CD4-positive, alpha-beta T cell treated with Interleukin-17A for 1 hour (primary cell): ENCODE results near the gene KCNJ6.

ENCODE experiments used
- DNase-seq: peaks from one replicate; pipeline ENCODE4 v3.0.0-alpha.2; 2020

Gene KCNJ6

GRCh38 chr21:37711836-37712568, 204.3 kb downstream of the KCNJ6 start:
- DNase-seq = peak; percentile 10

DNA sequence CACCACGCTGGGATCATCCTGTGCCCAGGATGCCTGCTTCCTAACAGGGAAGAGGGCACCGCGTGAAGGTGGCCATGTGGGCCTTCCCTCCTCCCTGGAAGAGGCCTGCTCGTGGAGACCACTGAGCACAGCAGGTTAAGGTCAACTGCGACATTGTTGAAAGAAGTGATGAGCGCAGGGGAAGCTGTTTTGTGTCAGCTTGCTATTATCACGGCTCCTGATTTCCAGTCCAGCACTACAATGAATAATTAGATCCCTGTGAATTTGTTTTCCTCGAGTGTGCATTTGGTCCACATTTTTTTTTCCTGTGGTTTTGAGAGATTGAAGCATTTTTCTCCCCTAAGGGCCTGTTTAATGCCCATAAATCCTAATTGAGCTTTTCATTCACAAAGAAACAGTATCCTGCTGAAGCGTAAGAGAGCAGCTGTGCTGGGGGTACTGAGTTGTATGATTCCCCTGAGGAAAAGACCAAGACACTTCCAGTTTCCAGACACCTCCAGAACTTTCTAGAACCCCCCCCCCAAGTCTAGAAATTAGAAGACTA, 204.9 kb downstream of the KCNJ6 start:
- DNase-seq = no peak

- no peak for DNase-seq
Observed at GRCh38 chr21:37710546-37711285, 205.5 kb downstream of the KCNJ6 start.

GRCh38 chr21:37704751-37705150, 211.5 kb downstream of the KCNJ6 start:
- DNase-seq = no peak

DNA sequence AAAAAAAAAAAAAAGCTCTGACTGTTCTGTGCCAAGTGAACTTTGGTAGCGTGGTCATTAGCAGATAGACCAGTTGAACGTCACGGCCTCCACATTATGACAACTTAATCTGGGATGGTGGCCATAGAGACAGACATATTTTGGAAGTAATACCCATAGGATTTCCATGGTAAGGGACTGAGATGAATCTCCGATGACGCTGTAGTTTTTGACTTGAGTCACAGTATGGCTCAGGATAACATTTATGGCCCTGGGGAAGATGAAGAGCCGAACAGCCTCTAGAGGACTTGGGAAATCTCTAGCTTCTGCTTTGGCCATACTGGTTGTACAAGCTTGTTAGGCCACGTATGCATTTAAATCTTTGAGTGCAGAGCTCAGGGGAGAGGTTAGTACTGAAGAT, 214.0 kb downstream of the KCNJ6 start:
- DNase-seq = no peak

GRCh38 chr21:37700641-37701202, 215.5 kb downstream of the KCNJ6 start:
- DNase-seq = peak; percentile 13

- no peak for DNase-seq
Observed at GRCh38 chr21:37699024-37699775, 217.1 kb downstream of the KCNJ6 start.

- DNase-seq = no peak
Observed at GRCh38 chr21:37696936-37697335, 219.3 kb downstream of the KCNJ6 start.

DNA sequence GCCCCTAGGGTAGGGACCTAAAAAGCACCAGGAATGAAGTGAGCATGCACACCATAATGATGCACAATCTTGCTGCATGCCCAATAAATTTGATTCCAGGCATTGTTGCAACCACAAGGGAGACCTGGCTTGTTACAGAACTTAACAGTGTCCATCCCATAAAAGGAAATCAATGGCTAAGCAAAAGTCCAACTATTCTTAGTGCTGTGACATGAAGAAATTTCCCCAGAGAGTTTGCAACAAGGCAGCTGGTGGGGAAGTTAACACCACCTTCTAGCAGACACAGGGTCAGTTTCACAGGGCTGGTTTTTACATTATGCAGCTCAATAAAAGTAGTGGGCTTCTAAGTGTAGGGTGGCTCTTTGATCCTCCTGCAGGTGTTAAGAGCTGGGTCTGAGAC, 221.1 kb downstream of the KCNJ6 start:
- no peak for DNase-seq

- DNase-seq = no peak
Observed at GRCh38 chr21:37688952-37689659, 227.2 kb downstream of the KCNJ6 start.

DNA sequence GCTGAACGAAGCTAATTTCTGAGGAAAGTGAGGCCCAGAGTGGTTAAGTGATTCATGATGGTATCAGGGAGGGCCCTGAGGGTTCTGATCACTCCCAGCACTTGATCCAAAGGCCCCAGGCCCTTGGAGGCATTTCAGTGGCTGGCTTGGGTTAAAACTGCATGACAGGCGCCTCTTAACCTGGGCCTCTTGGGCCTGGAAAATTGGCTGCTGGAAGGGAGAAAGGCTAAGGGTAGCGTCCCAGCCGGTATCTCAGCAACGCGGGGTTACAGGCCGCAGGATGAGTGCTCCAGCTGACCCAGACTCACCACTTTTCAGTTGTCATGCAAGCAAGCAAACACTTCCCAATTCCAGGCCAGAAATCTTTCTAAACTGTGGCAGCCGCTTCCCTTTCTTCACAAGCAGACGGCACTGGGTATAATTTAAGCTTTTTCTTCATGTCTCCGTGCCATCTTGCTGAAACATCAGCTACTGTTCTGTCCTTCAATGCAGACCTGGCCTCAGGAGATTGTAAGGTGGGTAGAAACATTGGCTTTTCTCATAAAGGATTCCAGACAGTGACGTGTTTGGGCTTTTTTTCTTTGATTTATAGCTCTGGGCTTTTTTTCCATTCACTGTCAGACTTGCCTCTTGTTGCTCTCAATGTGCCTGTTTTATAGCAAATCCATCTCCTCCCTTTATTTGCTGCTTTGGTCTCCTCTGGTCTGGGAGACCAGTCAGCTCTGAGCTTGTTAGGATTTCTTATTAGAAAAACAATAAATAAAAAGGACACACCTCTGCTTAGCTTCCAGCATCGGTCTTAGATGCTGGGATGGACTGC, 229.1 kb downstream of the KCNJ6 start:
- no peak for DNase-seq

DNA sequence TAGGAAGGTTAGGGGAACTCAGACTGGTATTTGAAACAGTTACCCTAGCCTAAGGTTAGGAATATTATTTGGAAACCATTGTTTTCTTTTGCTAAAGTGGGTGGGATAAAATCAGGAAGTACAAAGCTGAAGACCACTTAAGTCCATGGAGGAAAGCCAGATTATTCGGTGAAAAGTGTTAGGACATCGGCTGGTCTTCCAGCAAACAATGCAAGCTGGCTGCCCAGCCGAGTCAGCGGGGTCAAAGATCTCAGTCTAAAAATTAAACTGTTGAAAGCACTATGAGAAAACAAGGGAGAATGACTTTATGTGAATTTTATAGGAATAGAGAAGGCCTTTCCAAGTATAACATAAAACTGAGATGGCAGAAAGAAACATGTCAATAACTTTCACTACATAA, 231.7 kb downstream of the KCNJ6 start:
- DNase-seq = no peak

DNA sequence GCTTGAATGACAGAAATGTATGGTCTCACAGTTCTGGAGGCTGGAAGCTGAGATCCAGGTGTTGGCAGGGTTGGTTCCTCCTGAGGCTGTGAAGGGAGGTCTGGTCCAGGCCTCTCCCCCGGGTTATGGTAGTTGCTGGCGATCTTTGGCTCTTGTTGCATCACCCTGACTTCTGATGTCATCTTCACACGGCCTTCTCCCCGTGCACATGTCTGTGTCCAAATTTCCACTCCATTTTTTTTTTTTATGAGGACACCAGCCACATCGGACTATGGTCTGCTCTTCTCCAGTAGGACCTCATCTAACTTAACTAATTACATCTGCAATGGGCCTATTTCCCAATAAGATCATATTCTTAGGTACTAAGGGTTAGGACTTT, 232.2 kb downstream of the KCNJ6 start:
- no peak for DNase-seq

DNA sequence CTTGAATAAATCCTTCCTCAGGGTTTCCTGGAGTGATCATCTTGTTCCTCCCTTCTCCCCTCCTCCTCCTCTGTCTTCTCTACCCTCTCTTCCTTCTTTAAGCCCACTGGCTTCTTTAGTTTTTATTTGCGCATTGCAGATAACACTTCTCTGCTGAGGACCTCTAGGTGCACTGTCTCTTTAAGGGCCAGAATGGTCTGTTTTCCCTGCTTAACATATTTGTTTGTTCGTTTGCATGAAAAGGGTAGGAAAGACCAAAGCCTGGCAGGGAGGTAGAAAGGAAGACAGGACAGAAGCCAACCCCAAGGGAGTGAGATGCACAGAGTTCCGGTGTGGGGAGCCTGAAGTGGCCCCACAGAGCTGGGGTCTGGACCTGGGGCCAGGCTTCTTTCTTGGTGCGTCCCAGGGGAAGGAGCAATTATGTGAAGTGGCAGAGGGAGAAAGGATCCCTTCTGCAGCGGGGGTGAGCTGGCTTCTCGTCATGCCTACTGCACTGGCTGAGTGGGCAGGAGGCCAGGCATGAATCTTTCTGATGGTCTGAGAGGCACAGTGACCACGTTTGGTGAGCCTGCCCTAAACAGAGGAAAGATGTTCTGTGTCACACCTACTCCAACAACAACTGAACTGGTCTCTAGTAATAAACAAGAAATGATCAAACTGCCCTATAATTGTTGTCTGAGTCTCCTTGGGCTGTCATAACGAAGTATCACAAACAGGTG, 232.7 kb downstream of the KCNJ6 start:
- DNase-seq = no peak

DNA sequence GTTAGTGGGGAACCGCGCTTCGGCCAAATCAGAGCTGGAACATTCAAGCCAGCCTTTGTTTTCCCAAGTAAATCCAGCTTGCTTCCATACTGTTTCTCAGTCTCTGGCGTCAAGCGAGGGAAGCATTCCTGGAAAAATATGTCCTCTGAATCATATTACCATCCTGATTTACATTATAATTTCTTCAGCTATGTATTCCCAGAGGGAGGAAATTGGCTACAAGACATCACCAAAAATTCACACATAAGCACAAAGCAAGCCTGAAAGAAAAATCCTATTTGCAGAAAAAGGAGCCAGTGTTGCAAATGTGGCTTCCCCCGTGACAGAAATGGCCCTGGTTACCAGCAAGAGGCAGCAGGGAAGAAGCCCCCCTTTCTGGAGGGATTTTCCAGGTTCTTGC, 233.3 kb downstream of the KCNJ6 start:
- no peak for DNase-seq

DNA sequence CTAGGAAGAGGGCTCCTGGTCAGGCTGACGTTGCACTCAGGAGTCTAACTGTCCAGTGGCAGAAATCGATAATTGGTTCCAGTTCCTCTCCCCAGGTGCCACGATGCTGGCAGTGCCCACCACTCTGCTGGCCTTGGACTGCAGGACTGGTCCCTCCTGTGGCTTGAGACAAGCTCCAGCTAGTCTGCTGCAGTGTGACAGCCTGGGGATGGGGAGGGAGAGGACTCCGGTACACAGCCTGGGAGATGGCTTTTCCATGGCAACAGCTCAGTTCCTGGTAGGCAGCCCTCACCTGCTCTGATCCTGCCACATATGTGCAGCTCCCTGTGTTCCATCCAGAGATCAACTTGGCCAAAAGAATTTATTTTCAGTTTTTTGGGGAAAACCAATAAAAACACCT, 239.3 kb downstream of the KCNJ6 start:
- no peak for DNase-seq

GRCh38 chr21:37675202-37675801, 241.0 kb downstream of the KCNJ6 start:
- peak; percentile 34 for DNase-seq

DNA sequence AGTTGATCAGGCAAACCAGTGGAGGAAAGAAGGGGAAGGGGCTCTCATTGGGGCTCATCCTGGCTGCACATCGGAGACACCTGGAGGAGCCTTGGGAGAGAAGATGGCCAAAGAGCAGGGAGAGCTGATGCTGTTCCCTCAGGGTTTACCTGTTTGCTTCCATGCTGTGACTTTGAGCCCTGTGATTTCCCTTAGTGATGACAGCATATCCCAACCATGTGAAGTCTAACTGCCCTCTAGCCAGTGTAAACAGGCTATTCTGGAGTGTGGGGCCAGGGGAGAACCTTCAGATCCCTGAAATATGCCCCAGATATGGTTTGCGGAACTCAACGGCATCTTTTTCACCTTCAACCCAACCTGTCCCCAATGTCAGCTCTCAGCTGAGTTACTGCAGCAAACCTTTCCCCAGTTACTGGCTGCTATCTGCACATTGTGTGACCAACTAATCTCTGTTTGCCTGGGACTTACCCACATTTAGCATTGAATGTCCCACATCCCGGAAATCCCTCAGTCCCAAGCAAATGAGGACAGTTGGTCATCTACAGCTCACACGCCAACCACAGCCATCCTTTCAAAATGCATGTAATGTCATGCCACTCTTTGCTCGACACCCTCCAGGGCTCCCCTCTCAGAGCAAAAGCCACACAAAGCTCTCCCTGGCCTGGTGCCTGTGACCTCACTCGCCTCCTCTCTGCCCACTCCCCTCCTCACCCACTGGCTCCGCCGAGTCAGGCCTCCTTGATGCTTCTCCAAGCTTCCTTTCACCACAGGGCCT, 242.3 kb downstream of the KCNJ6 start:
- DNase-seq = no peak

DNA sequence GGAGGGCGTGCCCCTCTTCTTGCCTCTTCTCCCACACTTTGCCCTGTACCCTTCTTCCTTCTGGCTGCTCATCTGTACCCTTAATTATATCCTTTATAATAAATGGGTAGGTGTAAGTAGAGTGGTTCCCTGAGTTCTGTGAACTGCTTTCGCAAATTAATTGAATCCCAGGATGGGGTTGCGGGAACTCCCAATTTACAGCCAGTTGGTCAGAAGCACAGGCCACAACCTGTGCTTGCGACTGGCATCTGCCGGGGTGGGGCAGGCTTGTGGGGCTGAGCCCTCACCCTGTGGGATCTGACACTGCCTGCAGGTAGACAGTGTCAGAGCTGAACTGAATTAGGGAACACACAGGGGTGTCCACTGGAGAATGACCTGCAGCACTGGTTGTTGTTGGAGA, 244.9 kb downstream of the KCNJ6 start:
- DNase-seq = no peak

- no peak for DNase-seq
Observed at GRCh38 chr21:37670883-37671282, 245.4 kb downstream of the KCNJ6 start.
